GM23338 (cell line): ENCODE results near the gene CBLIF. TPM values are rescaled to one million over a fixed set of nuclear protein-coding genes. Genes with fewer than 3 reads are reported as not detected.

ENCODE experiments used
- ATAC-seq: fragments of 200-7000 bp; cut with Tn5 transposase; 3 replicates; pipeline ENCODE4 v1.9.1; 2020
- DNase-seq: peaks from one replicate; pipeline ENCODE4 v3.0.0-alpha.2; 2015; ENCODE audit warnings: low spot score
- H2AFZ ChIP-seq: fragments of 200-600 bp; sonication (generic); 2 replicates; pipeline ENCODE4 v1.8.0; 2016; ENCODE audit warnings: antibody characterized with exemption, mild to moderate bottlenecking, moderate library complexity
- H3F3A ChIP-seq: fragments of 200-600 bp; sonication (generic); replicated peaks from 2 replicates; pipeline ENCODE4 v1.8.0; 2017; ENCODE audit warnings: antibody characterized with exemption, mixed run types, low read depth
- H3K27ac ChIP-seq: fragments of 200-600 bp; sonication (generic); 2 replicates; pipeline ENCODE4 v1.6.1; 2016; ENCODE audit warnings: low read depth
- H3K27me3 ChIP-seq: fragments of 200-600 bp; sonication (generic); 2 replicates; pipeline ENCODE4 v1.8.0; 2016; ENCODE audit warnings: mild to moderate bottlenecking, mixed run types, moderate library complexity; ENCODE audit not compliant: insufficient read depth
- H3K36me3 ChIP-seq: fragments of 200-600 bp; sonication (generic); 2 replicates; pipeline ENCODE4 v1.8.0; 2016; ENCODE audit warnings: mild to moderate bottlenecking; ENCODE audit not compliant: insufficient read depth
- H3K4me1 ChIP-seq: fragments of 200-600 bp; sonication (generic); 2 replicates; pipeline ENCODE4 v1.8.0; 2016; ENCODE audit warnings: mild to moderate bottlenecking, moderate library complexity; ENCODE audit not compliant: insufficient read depth
- H3K4me2 ChIP-seq: fragments of 200-600 bp; sonication (generic); 2 replicates; pipeline ENCODE4 v1.7.1; 2017; ENCODE audit warnings: mixed run types
- H3K4me3 ChIP-seq: fragments of 200-600 bp; sonication (generic); 2 replicates; pipeline ENCODE4 v1.6.1; 2016; ENCODE audit warnings: mixed run types
- H3K79me2 ChIP-seq: fragments of 200-600 bp; sonication (generic); replicated peaks from 2 replicates; pipeline ENCODE4 v1.8.0; 2017; ENCODE audit warnings: mild to moderate bottlenecking; ENCODE audit not compliant: insufficient read depth
- H3K9me2 ChIP-seq: fragments of 200-600 bp; sonication (generic); 2 replicates; pipeline ENCODE4 v1.8.0; 2017; ENCODE audit not compliant: insufficient read depth
- H4K20me1 ChIP-seq: fragments of 200-600 bp; sonication (generic); replicated peaks from 2 replicates; pipeline ENCODE4 v1.8.0; 2017; ENCODE audit warnings: mild to moderate bottlenecking; ENCODE audit not compliant: insufficient read depth
- H3K27ac Mint-ChIP-seq: 2 replicates; pipeline ENCODE4 v1.8.0; 2020; ENCODE audit warnings: inconsistent platforms, mild to moderate bottlenecking, moderate library complexity, mixed read lengths
- H3K27me3 Mint-ChIP-seq: 3 replicates; pipeline ENCODE4 v1.8.0; 2022; ENCODE audit warnings: low read depth, mild to moderate bottlenecking, moderate library complexity, mixed read lengths, inconsistent platforms; ENCODE audit not compliant: insufficient read depth, poor library complexity
- H3K36me3 Mint-ChIP-seq: 3 replicates; pipeline ENCODE4 v1.8.0; 2021; ENCODE audit warnings: low read depth, mild to moderate bottlenecking, inconsistent platforms, moderate library complexity, mixed read lengths
- H3K4me1 Mint-ChIP-seq: 3 replicates; pipeline ENCODE4 v1.8.0; 2020; ENCODE audit warnings: mild to moderate bottlenecking, inconsistent platforms, mixed read lengths
- H3K4me3 Mint-ChIP-seq: 3 replicates; pipeline ENCODE4 v1.8.0; 2021; ENCODE audit warnings: moderate library complexity, mild to moderate bottlenecking, inconsistent platforms, mixed read lengths
- H3K9me3 Mint-ChIP-seq: 3 replicates; pipeline ENCODE4 v1.8.0; 2020; ENCODE audit warnings: moderate library complexity, mild to moderate bottlenecking, inconsistent platforms, mixed read lengths
- CREB1 ChIP-seq: fragments of 250-450 bp; sonication (Bioruptor Pico); IDR thresholded peaks from 2 replicates; pipeline ENCODE4 v1.5.0; 2020; ENCODE audit warnings: low read depth, mild to moderate bottlenecking, moderate library complexity
- CTCF ChIP-seq, 2 experiments: fragments of 200-600 bp in 1 of 2; sonication (generic) in 1 of 2; conservative IDR thresholded peaks; 2 replicates each; pipeline versions ENCODE4 v1.5.1 to v1.6.1; 2016 to 2017; ENCODE audit warnings: antibody characterized with exemption in 2 of 2, low read depth in 2 of 2, mild to moderate bottlenecking in 2 of 2, moderate library complexity in 1 of 2
- ETS1 ChIP-seq: IDR thresholded peaks from 2 replicates; pipeline ENCODE4 v1.6.1; 2016; ENCODE audit warnings: antibody characterized with exemption
- EZH2 ChIP-seq: fragments of 200-600 bp; sonication (generic); IDR thresholded peaks from one replicate; pipeline ENCODE4 v1.8.0; 2017; ENCODE audit warnings: antibody characterized with exemption, mild to moderate bottlenecking, low read depth; ENCODE audit not compliant: unreplicated experiment
- JUNB ChIP-seq: IDR thresholded peaks from one replicate; pipeline ENCODE4 v1.6.1; 2016; ENCODE audit warnings: antibody characterized with exemption; ENCODE audit not compliant: unreplicated experiment
- NANOG ChIP-seq: IDR thresholded peaks from 2 replicates; pipeline ENCODE4 v1.6.1; 2016; ENCODE audit warnings: antibody characterized with exemption, borderline replicate concordance
- POLR2AphosphoS5 ChIP-seq: IDR thresholded peaks from 2 replicates; pipeline ENCODE4 v1.6.1; 2016; ENCODE audit warnings: antibody characterized with exemption, low read depth
- REST ChIP-seq: IDR thresholded peaks from one replicate; pipeline ENCODE4 v1.6.1; 2018; ENCODE audit warnings: antibody characterized with exemption; ENCODE audit not compliant: unreplicated experiment
- STAT1 ChIP-seq: IDR thresholded peaks from one replicate; pipeline ENCODE4 v1.6.1; 2016; ENCODE audit warnings: antibody characterized with exemption; ENCODE audit not compliant: unreplicated experiment
- ZNF114 ChIP-seq: fragments of 250-450 bp; sonication (Bioruptor Pico); IDR thresholded peaks from 2 replicates; pipeline ENCODE4 v1.5.0; 2020; ENCODE audit warnings: mild to moderate bottlenecking, moderate library complexity
- ZNF331 ChIP-seq: fragments of 250-450 bp; sonication (Bioruptor Pico); IDR thresholded peaks from 2 replicates; pipeline ENCODE4 v1.5.0; 2020; ENCODE audit warnings: low read depth, mild to moderate bottlenecking, moderate library complexity
- ZNF462 ChIP-seq: fragments of 250-450 bp; sonication (Bioruptor Pico); IDR thresholded peaks from 2 replicates; pipeline ENCODE4 v1.5.0; 2020; ENCODE audit warnings: mild to moderate bottlenecking, moderate library complexity
- polyA plus RNA-seq: library from polyadenylated mRNA; unstranded; fragments of >200 nt; fragmentation: Nextera tagmentation; extraction: Ambion mirVana; gene quantifications from 2 replicates; pipeline ENCODE4 v1.2.1, GENCODE V29; 2016
- total RNA-seq: library from RNA; depleted of rRNA; stranded (reverse); fragments of >200 nt; shearing (Covaris generic); gene quantifications from 2 replicates; pipeline ENCODE4 v1.2.3, GENCODE V29; 2014

The CBLIF gene
- total and polyA plus RNA-seq, 2 experiments from 2014 or later: not detected

GRCh38 chr11:59815754-59816153 is 29.5 kb downstream of the CBLIF start:
- peaks cover 69% of the 10 kb centered on the region for H3K4me1 Mint-ChIP-seq
- Histone ChIP-seq H3F3A (no peaks in the 10 kb centered on the region), H2AFZ (no peak overlapping the region), H3K4me2 (peak overlapping the region; percentile 72), H4K20me1 (no peaks in the 10 kb centered on the region), H3K36me3 (no peaks in the 10 kb centered on the region), H3K27ac (peak overlapping the region; percentile 93), H3K4me1 (peaks cover 58% of the 10 kb centered on the region), H3K79me2 (no peaks in the 10 kb centered on the region), H3K27me3 (no peaks in the 10 kb centered on the region), H3K4me3 (peak overlapping the region; percentile 43), H3K9me2 (no peaks in the 10 kb centered on the region)
- TF ChIP-seq EZH2 (no peak), CTCF (conservative IDR thresholded peaks at IDR 0.05; ENCODE audit: low read depth in 2 of 2) (no peak), REST (no peak), ETS1 (no peak), ZNF331 (no peak), STAT1 (no peak), JUNB (no peak), POLR2AphosphoS5 (no peak), ZNF114 (CRISPR knock-in tag) (no peak), ZNF462 (CRISPR knock-in tag) (no peak), CREB1 (CRISPR knock-in tag) (no peak), NANOG (no peak)
- no peaks in the 10 kb centered on the region; the same call in 2 of the 3 replicates for H3K9me3 Mint-ChIP-seq
- ATAC-seq (peak; percentile 81), DNase-seq (peak; percentile 74)
- H3K27me3 Mint-ChIP-seq: peaks cover 5% of the 10 kb centered on the region
- peaks cover 14% of the 10 kb centered on the region for H3K36me3 Mint-ChIP-seq
- H3K27ac Mint-ChIP-seq: peak overlapping the region; percentile 95
- H3K4me3 Mint-ChIP-seq: peak overlapping the region; percentile 72
